Panc1 (cell line): ENCODE results near the gene FMN2. TPM values are rescaled to one million over a fixed set of nuclear protein-coding genes. Genes with fewer than 3 reads are reported as not detected.

Experiments used
- ATAC-seq: fragments of 200-7000 bp; cut with Tn5 transposase; 2 replicates; pipeline ENCODE4 v1.9.1; 2020; ENCODE audit warnings: mild to moderate bottlenecking, moderate library complexity
- Bru-seq: library from RNA; stranded (reverse); fragments of 400-500 nt; gene quantifications from one replicate; lab custom pipeline; 2021; lab: Mats Ljungman, UMichigan
- BruChase-seq, 2 experiments: library from RNA; stranded (reverse); fragments of 400-500 nt; gene quantifications; one replicate each; lab custom pipeline; 2021; lab: Mats Ljungman, UMichigan
- BruUV-seq: library from RNA; stranded (reverse); fragments of 400-500 nt; replicated peaks from 2 replicates; lab custom pipeline; 2021; lab: Mats Ljungman, UMichigan
- CTCF ChIA-PET: fragments of 300-600 bp; sonication (Branson Sonifier 250); formaldehyde crosslinking; loops from one replicate; lab custom pipeline; 2022; ENCODE audit warnings: antibody characterized with exemption; lab: Charles Lee
- POLR2A ChIA-PET: fragments of 300-600 bp; sonication (Branson Sonifier 250); formaldehyde crosslinking; loops from one replicate; lab custom pipeline; 2022; ENCODE audit warnings: antibody characterized with exemption; lab: Charles Lee
- DNase-seq: peaks from one replicate; pipeline ENCODE4 v3.0.0-alpha.2; 2010; ENCODE audit warnings: low read depth, low spot score
- H3K27ac ChIP-seq: 2 replicates; pipeline ENCODE4 v1.5.1; 2011; ENCODE audit warnings: mild to moderate bottlenecking, low read length, inconsistent platforms
- H3K27me3 ChIP-seq: fragments of 200-500 bp; sonication (Bioruptor generic); 2 replicates; pipeline ENCODE4 v1.6.0; 2014; ENCODE audit warnings: low read length, inconsistent platforms; ENCODE audit not compliant: control insufficient read depth, insufficient read depth
- H3K36me3 ChIP-seq: fragments of 200-500 bp; sonication (Bioruptor generic); 2 replicates; pipeline ENCODE4 v1.5.1; 2014; ENCODE audit warnings: inconsistent platforms, mild to moderate bottlenecking, low read length, moderate library complexity; ENCODE audit not compliant: control insufficient read depth, insufficient read depth
- H3K4me1 ChIP-seq: 2 replicates; pipeline ENCODE4 v1.5.1; 2011; ENCODE audit warnings: inconsistent platforms, mild to moderate bottlenecking, low read length, moderate library complexity; ENCODE audit not compliant: control insufficient read depth, insufficient read depth
- H3K4me3 ChIP-seq, 2 experiments: 2 replicates each; pipeline ENCODE4 v1.5.1; 2011 to 2012; ENCODE audit warnings: low read depth in 2 of 2, low read length in 2 of 2, mild to moderate bottlenecking in 2 of 2, inconsistent platforms in 1 of 2, moderate library complexity in 1 of 2
- H3K9me3 ChIP-seq: fragments of 200-500 bp; sonication (Bioruptor generic); 2 replicates; pipeline ENCODE4 v1.5.1; 2014; ENCODE audit warnings: low read depth, mild to moderate bottlenecking, inconsistent platforms, low read length, moderate library complexity; ENCODE audit not compliant: control insufficient read depth, insufficient read depth
- CTCF ChIP-seq: fragments of 450-650 bp; IDR thresholded peaks from 2 replicates; pipeline ENCODE4 v1.5.1; 2017; ENCODE audit warnings: mild to moderate bottlenecking
- POLR2AphosphoS5 ChIP-seq: IDR thresholded peaks from 2 replicates; pipeline ENCODE4 v1.6.1; 2012; ENCODE audit warnings: mild to moderate bottlenecking, low read depth, low read length, moderate library complexity
- REST ChIP-seq, 2 experiments: IDR thresholded peaks; 2 replicates each; pipeline ENCODE4 v1.6.1; 2011 to 2012; ENCODE audit warnings: low read depth in 2 of 2, control low read depth in 1 of 2, low read length in 1 of 2, mild to moderate bottlenecking in 1 of 2, moderate library complexity in 1 of 2; ENCODE audit not compliant: insufficient read depth in 1 of 2
- SIN3A ChIP-seq: IDR thresholded peaks from 2 replicates; pipeline ENCODE4 v1.6.1; 2012; ENCODE audit warnings: low read depth, mild to moderate bottlenecking, low read length, moderate library complexity, borderline replicate concordance; ENCODE audit not compliant: insufficient read depth
- TCF7L2 ChIP-seq: IDR thresholded peaks from 2 replicates; pipeline ENCODE4 v1.6.1; 2011; ENCODE audit warnings: mild to moderate bottlenecking, low read depth, low read length, inconsistent platforms
- in situ Hi-C: cut with HindIII; loops from 2 replicates; pipeline ENCODE4 v1.10.0; 2016; ENCODE audit warnings: low sequenced_read_pairs, low pct_unique_long_range_greater_than_20kb
- intact Hi-C: fragments of 100-400 bp; cut with micrococcal nuclease; formaldehyde crosslinking; loops from one replicate; pipeline ENCODE4 v1.10.0; 2022; ENCODE audit not compliant: unreplicated experiment
- long read RNA-seq: library from polyadenylated mRNA; unstranded; transcript quantifications from one replicate; pipeline ENCODE4 v2.0.0, GENCODE V29; 2021; ENCODE audit not compliant: unreplicated experiment
- polyA plus RNA-seq: library from polyadenylated mRNA; unstranded; fragments of >200 nt; gene quantifications from one replicate; pipeline ENCODE4 v1.2.1, GENCODE V29; 2012; ENCODE audit warnings: missing spikeins; ENCODE audit not compliant: insufficient read length
- total RNA-seq: library from RNA; stranded (reverse); gene quantifications from one replicate; pipeline ENCODE4 v1.2.1, GENCODE V29; 2021; ENCODE audit not compliant: unreplicated experiment

FMN2 gene
- total RNA-seq (1.9 TPM), Bru-seq, nascent RNA (percentile 27 among the genes with signal in this experiment), BruChase-seq, experiment 1, labeled RNA remaining after a 2-hour chase (percentile 20 among the genes with signal in this experiment), BruChase-seq, experiment 2, labeled RNA remaining after a 6-hour chase (percentile 21 among the genes with signal in this experiment)
- polyA plus RNA-seq = 0.96 TPM
- long read RNA-seq, partial matches to known transcripts = 0 of 5 reads
- long read RNA-seq, other reads (novel, unspliced or antisense) = 5 of 5 reads

- no peaks in the 10 kb centered on the region for H3K27me3 ChIP-seq
- peak within 1 kb of the TSS in 1 of 2 experiments; percentile 43; a peak in 1 of 4 replicates for H3K4me3 ChIP-seq
- TF ChIP-seq CTCF (no peak), REST (IDR thresholded peaks at IDR 0.05; ENCODE audit: insufficient read depth in 1 of 2, low read depth in 2 of 2, low read length in 1 of 2) (no peak), TCF7L2 (no peak), SIN3A (no peak), POLR2AphosphoS5 (no peak)
- H3K27ac ChIP-seq = no peak within 1 kb of the TSS
- DNase-seq (no peak), ATAC-seq (no peak)
- intact Hi-C loops (no loop called here), in situ Hi-C loops (no loop called here)
- H3K36me3 ChIP-seq = no peaks in the 10 kb centered on the region
- no peaks in the 10 kb centered on the region for H3K4me1 ChIP-seq
- ChIA-PET POLR2A (no interaction called here), CTCF (no interaction called here)
- no peaks in the 10 kb centered on the region for H3K9me3 ChIP-seq
- BruUV-seq = no TSS peak
Observed at GRCh38 chr1:240091614-240092300, at the start of gene FMN2. Gene FMN2, plus strand, starts transcription at chr1:240091883. Its CDS starts 227 bp downstream, at chr1:240092110.

GRCh38 chr1:240044620-240045019 lies 47.1 kb upstream of the FMN2 start:
- BruUV-seq = no TSS peak
- intact Hi-C loops = no loop called here
- Histone ChIP-seq H3K27me3 (no peaks in the 10 kb centered on the region), H3K4me1 (no peaks in the 10 kb centered on the region), H3K4me3 (no peak overlapping the region), H3K9me3 (no peaks in the 10 kb centered on the region), H3K27ac (no peak overlapping the region), H3K36me3 (no peaks in the 10 kb centered on the region)
- ChIA-PET POLR2A (no interaction called here), CTCF (no interaction called here)
- in situ Hi-C loops = no loop called here
- DNase-seq (no peak), ATAC-seq (no peak)
- TF ChIP-seq REST (IDR thresholded peaks at IDR 0.05; ENCODE audit: insufficient read depth in 1 of 2, low read depth in 2 of 2, low read length in 1 of 2) (no peak), CTCF (no peak), SIN3A (no peak), TCF7L2 (no peak), POLR2AphosphoS5 (no peak)
